GM18520 (cell line): ENCODE results near the gene GABRG2.

ENCODE experiments used
- ATAC-seq: cut with Tn5 transposase; IDR thresholded peaks from one replicate; pipeline ENCODE4 v1.9.1; 2021; ENCODE audit not compliant: unreplicated experiment

The GABRG2 gene

GRCh38 chr5:162189719-162190118 is 122.1 kb downstream of the GABRG2 start:
- ATAC-seq: no peak

- no peak for ATAC-seq
Observed at GRCh38 chr5:162193012-162193411, 125.4 kb downstream of the GABRG2 start.

GRCh38 chr5:162196351-162196750 is 128.8 kb downstream of the GABRG2 start:
- no peak for ATAC-seq

GRCh38 chr5:162202285-162202880 is 134.8 kb downstream of the GABRG2 start:
- ATAC-seq: no peak
